Liver (tissue), 3 donors: Measurements from ENCODE around the gene SNRPA.
"Not testable (repeated sequence)": the region's sequence is repeated elsewhere in the genome, so short reads cannot be mapped to it uniquely, and the experiment has no call there.

Source experiments
- EGR1 ChIP-seq, 2 donors: IDR thresholded peaks; 2 replicates each; pipeline ENCODE4 v1.6.1; 2016 to 2018; ENCODE audit warnings: antibody characterized with exemption in 2 of 2, low read depth in 2 of 2
- FOXA1 ChIP-seq: IDR thresholded peaks from 2 replicates; pipeline ENCODE4 v1.6.1; 2016; ENCODE audit warnings: antibody characterized with exemption
- SP1 ChIP-seq: IDR thresholded peaks from 2 replicates; pipeline ENCODE4 v1.6.1; 2018; ENCODE audit warnings: antibody characterized with exemption, mild to moderate bottlenecking
- TAF1 ChIP-seq: conservative IDR thresholded peaks from 2 replicates; pipeline ENCODE4 v1.6.1; 2016; ENCODE audit warnings: antibody characterized with exemption, mild to moderate bottlenecking
- YY1 ChIP-seq: IDR thresholded peaks from 2 replicates; pipeline ENCODE4 v1.6.1; 2016; ENCODE audit warnings: antibody characterized with exemption, mild to moderate bottlenecking
- TF ChIP-seq, protein P1 (sequence below): fragments of 150-350 bp; IDR thresholded peaks from 2 replicates; pipeline ENCODE4 v1.5.1; 2017; ENCODE audit warnings: improper control_type of control experiment, low read depth, low read length; ENCODE audit not compliant: missing input control
- TF ChIP-seq, protein P2 (sequence below): IDR thresholded peaks from 2 replicates; pipeline ENCODE4 v1.6.1; 2016; ENCODE audit warnings: antibody characterized with exemption, mild to moderate bottlenecking
- TF ChIP-seq, protein P3 (sequence below): IDR thresholded peaks from 2 replicates; pipeline ENCODE4 v1.6.1; 2016; ENCODE audit warnings: antibody characterized with exemption
- donor health status: healthy.
- donor health status: healthy.

DNA sequence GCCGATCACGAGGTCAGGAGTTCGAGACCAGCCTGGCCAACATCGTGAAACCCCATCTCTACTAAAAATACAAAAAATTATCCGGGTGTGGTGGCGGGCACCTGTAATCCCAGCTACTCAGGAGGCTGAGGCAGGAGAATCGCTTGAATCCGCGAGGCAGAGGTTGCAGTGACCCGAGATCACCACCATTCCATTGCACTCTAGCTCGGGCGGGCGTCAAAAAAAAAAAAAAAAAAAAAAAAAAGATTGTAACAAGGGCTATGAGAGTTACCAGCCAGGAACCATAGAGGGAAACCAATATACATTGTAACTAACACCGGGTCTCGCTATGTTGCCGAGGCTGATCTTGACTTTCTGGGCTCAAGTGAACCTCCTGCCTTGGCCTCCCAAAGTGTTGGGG is 18.7 kb upstream of the SNRPA start:
- TF ChIP-seq, protein P1, sequence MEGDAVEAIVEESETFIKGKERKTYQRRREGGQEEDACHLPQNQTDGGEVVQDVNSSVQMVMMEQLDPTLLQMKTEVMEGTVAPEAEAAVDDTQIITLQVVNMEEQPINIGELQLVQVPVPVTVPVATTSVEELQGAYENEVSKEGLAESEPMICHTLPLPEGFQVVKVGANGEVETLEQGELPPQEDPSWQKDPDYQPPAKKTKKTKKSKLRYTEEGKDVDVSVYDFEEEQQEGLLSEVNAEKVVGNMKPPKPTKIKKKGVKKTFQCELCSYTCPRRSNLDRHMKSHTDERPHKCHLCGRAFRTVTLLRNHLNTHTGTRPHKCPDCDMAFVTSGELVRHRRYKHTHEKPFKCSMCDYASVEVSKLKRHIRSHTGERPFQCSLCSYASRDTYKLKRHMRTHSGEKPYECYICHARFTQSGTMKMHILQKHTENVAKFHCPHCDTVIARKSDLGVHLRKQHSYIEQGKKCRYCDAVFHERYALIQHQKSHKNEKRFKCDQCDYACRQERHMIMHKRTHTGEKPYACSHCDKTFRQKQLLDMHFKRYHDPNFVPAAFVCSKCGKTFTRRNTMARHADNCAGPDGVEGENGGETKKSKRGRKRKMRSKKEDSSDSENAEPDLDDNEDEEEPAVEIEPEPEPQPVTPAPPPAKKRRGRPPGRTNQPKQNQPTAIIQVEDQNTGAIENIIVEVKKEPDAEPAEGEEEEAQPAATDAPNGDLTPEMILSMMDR = not testable (repeated sequence)
- not testable (repeated sequence) for TF ChIP-seq SP1; YY1; EGR1 (IDR thresholded peaks at IDR 0.05; ENCODE audit: low read depth in 2 of 2); FOXA1; TAF1
- TF ChIP-seq, protein P2, sequence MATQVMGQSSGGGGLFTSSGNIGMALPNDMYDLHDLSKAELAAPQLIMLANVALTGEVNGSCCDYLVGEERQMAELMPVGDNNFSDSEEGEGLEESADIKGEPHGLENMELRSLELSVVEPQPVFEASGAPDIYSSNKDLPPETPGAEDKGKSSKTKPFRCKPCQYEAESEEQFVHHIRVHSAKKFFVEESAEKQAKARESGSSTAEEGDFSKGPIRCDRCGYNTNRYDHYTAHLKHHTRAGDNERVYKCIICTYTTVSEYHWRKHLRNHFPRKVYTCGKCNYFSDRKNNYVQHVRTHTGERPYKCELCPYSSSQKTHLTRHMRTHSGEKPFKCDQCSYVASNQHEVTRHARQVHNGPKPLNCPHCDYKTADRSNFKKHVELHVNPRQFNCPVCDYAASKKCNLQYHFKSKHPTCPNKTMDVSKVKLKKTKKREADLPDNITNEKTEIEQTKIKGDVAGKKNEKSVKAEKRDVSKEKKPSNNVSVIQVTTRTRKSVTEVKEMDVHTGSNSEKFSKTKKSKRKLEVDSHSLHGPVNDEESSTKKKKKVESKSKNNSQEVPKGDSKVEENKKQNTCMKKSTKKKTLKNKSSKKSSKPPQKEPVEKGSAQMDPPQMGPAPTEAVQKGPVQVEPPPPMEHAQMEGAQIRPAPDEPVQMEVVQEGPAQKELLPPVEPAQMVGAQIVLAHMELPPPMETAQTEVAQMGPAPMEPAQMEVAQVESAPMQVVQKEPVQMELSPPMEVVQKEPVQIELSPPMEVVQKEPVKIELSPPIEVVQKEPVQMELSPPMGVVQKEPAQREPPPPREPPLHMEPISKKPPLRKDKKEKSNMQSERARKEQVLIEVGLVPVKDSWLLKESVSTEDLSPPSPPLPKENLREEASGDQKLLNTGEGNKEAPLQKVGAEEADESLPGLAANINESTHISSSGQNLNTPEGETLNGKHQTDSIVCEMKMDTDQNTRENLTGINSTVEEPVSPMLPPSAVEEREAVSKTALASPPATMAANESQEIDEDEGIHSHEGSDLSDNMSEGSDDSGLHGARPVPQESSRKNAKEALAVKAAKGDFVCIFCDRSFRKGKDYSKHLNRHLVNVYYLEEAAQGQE = not testable (repeated sequence)
- TF ChIP-seq, protein P3, sequence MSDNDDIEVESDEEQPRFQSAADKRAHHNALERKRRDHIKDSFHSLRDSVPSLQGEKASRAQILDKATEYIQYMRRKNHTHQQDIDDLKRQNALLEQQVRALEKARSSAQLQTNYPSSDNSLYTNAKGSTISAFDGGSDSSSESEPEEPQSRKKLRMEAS = not testable (repeated sequence)
